DOHH2 (cell line): Measurements from ENCODE around the gene BAG2.

ENCODE experiments used
- H3F3A ChIP-seq: fragments of 200-600 bp; sonication (generic), shearing (Covaris generic); 2 replicates; pipeline ENCODE4 v1.6.0; 2016; ENCODE audit warnings: antibody characterized with exemption, mild to moderate bottlenecking; ENCODE audit not compliant: control insufficient read depth, insufficient read depth
- H3K27ac ChIP-seq: fragments of 200-600 bp; sonication (generic); 2 replicates; pipeline ENCODE4 v1.5.1; 2014; ENCODE audit warnings: low read depth, mild to moderate bottlenecking, low read length, moderate library complexity
- H3K27me3 ChIP-seq: fragments of 200-600 bp; sonication (generic); 2 replicates; pipeline ENCODE4 v1.6.1; 2014; ENCODE audit warnings: mild to moderate bottlenecking, low read length, mixed read lengths; ENCODE audit not compliant: control insufficient read depth
- H3K36me3 ChIP-seq: fragments of 200-600 bp; sonication (generic); 2 replicates; pipeline ENCODE4 v1.6.1; 2014; ENCODE audit warnings: mild to moderate bottlenecking, low read length, moderate library complexity, mixed read lengths; ENCODE audit not compliant: control insufficient read depth
- H3K4me1 ChIP-seq: fragments of 200-600 bp; sonication (generic); 2 replicates; pipeline ENCODE4 v1.6.1; 2014; ENCODE audit warnings: mild to moderate bottlenecking, low read length, mixed read lengths; ENCODE audit not compliant: control insufficient read depth
- H3K4me2 ChIP-seq: fragments of 200-600 bp; sonication (generic); 2 replicates; pipeline ENCODE4 v1.6.0; 2014; ENCODE audit warnings: mild to moderate bottlenecking, low read length, moderate library complexity
- H3K4me3 ChIP-seq: fragments of 200-600 bp; sonication (generic); 2 replicates; pipeline ENCODE4 v1.5.1; 2014; ENCODE audit warnings: mild to moderate bottlenecking, low read length, mixed read lengths
- H3K79me2 ChIP-seq: fragments of 200-600 bp; sonication (generic); 2 replicates; pipeline ENCODE4 v1.6.1; 2014; ENCODE audit warnings: mild to moderate bottlenecking, low read length, mixed read lengths; ENCODE audit not compliant: control insufficient read depth
- H3K9me2 ChIP-seq: fragments of 200-600 bp; sonication (generic); replicated peaks from 2 replicates; pipeline ENCODE4 v1.6.1; 2014; ENCODE audit warnings: mild to moderate bottlenecking, low read length, mixed read lengths; ENCODE audit not compliant: control insufficient read depth
- H3K9me3 ChIP-seq: fragments of 200-600 bp; sonication (generic); 2 replicates; pipeline ENCODE4 v1.6.1; 2014; ENCODE audit warnings: antibody characterized with exemption, low read length, mixed read lengths; ENCODE audit not compliant: control insufficient read depth, insufficient read depth
- H4K20me1 ChIP-seq: fragments of 200-600 bp; sonication (generic); 2 replicates; pipeline ENCODE4 v1.6.0; 2014; ENCODE audit warnings: low read depth, mild to moderate bottlenecking, antibody characterized with exemption, low read length, moderate library complexity; ENCODE audit not compliant: control insufficient read depth, insufficient read depth
- CTCF ChIP-seq: fragments of 200-600 bp; sonication (generic); IDR thresholded peaks from one replicate; pipeline ENCODE4 v1.5.1; 2014; ENCODE audit warnings: antibody characterized with exemption, mild to moderate bottlenecking, low read depth, low read length; ENCODE audit not compliant: poor library complexity, severe bottlenecking
- EZH2phosphoT487 ChIP-seq: fragments of 200-600 bp; sonication (generic); IDR thresholded peaks from 2 replicates; pipeline ENCODE4 v1.6.1; 2017; ENCODE audit warnings: borderline replicate concordance, mild to moderate bottlenecking, antibody characterized with exemption, low read length, moderate library complexity, mixed read lengths

The BAG2 gene

DNA sequence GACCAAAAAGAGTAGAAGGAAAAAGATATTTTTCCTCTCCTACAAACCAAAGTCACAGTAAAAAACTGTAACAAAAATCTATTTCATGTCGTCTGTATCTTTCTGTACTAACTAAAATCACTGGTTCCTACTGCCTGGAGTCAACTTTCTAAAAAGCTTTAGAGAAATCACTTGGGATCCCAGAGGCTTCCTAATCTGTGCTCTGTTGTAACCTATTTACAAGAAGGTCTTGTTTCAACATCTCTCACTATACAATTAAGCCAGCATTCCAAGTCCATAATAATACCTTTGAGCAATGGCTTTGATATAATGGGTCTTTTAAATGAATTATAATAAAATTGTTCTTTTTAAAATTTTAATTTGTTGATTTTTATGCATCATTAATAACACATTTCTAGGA is 29.6 kb downstream of the BAG2 start:
- Histone ChIP-seq H3K4me3 (no peak overlapping the region), H3K79me2 (no peaks in the 10 kb centered on the region), H3K9me3 (no peaks in the 10 kb centered on the region), H3K27me3 (no peaks in the 10 kb centered on the region), H4K20me1 (no peaks in the 10 kb centered on the region), H3K4me2 (no peak overlapping the region), H3K4me1 (no peaks in the 10 kb centered on the region), H3K36me3 (0 out of 2 replicates have a peak, but pooled peaks cover 3% of the 10 kb centered on the region), H3K9me2 (no peaks in the 10 kb centered on the region), H3K27ac (no peak overlapping the region), H3F3A (no peaks in the 10 kb centered on the region)
- TF ChIP-seq CTCF (no peak), EZH2phosphoT487 (no peak)

DNA sequence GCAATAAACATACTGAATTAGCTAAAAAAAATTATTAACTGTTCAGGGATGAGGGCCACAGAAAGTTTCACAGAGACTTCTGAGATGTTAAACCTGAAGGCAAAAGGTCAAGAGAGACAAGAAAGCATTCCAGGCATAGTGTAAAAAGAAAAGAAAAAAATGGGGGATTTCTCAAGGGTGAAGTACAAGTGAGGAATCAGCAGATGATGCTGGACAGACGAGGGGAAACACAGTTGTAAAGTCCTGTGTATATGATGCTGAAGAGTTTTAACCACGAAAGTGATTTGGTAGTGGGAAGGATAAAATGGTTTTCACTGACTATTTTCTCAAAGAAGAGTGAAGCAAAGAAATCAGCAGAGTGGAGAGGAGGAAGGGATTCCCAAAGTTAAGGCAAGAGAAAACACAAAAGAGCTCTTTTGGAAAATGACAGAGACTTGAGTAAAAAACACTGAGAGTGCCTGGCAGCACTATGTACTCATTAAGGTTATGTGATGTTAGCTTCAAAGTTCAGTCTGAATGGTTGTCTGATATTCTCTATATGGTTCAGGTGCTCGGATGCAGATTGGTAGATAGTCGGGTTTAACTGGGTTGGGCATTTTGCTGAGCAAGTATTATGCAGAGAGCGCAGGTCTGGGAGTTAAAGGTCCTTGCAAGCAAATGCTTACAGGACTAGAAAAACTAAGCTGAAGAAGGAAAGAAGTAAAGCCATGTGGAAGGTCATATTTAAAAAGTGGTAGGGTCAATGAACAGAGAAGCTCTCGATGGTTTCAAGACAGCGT is 33.6 kb downstream of the BAG2 start:
- TF ChIP-seq EZH2phosphoT487 (no peak), CTCF (no peak)
- no peak overlapping the region for H3K4me3 ChIP-seq
- H3K36me3 ChIP-seq = 0 out of 2 replicates have a peak, but pooled peaks cover 3% of the 10 kb centered on the region
- H4K20me1 ChIP-seq = no peaks in the 10 kb centered on the region
- H3K4me1 ChIP-seq = peaks cover under 1% of the 10 kb centered on the region; the same call in 1 of the 2 replicates
- H3K79me2 ChIP-seq = no peaks in the 10 kb centered on the region
- H3K27ac ChIP-seq = no peak overlapping the region
- no peaks in the 10 kb centered on the region for H3K9me2 ChIP-seq
- H3K4me2 ChIP-seq = no peak overlapping the region
- H3K9me3 ChIP-seq = no peaks in the 10 kb centered on the region
- no peaks in the 10 kb centered on the region for H3K27me3 ChIP-seq
- H3F3A ChIP-seq = no peaks in the 10 kb centered on the region

- Histone ChIP-seq H3K9me3 (no peaks in the 10 kb centered on the region), H4K20me1 (no peaks in the 10 kb centered on the region), H3K4me2 (no peak overlapping the region), H3K9me2 (no peaks in the 10 kb centered on the region), H3K4me3 (no peak overlapping the region), H3K27ac (no peak overlapping the region), H3F3A (no peaks in the 10 kb centered on the region), H3K36me3 (0 out of 2 replicates have a peak, but pooled peaks cover 3% of the 10 kb centered on the region), H3K27me3 (no peaks in the 10 kb centered on the region), H3K4me1 (peaks cover 4% of the 10 kb centered on the region; the same call in 1 of the 2 replicates), H3K79me2 (no peaks in the 10 kb centered on the region)
- TF ChIP-seq EZH2phosphoT487 = no peak
- no peak for TF ChIP-seq CTCF
These were observed 35.0 kb downstream of the BAG2 start for GRCh38 chr6:57207141-57207540.
